Measurements from ENCODE around the gene APOL2. TPM values are rescaled to one million over a fixed set of nuclear protein-coding genes. Genes with fewer than 3 reads are reported as not detected.

Gene APOL2
- polyA plus RNA-seq (2013): 29.9 TPM

GRCh38 chr22:36239401-36240171 is at the start of gene APOL2:
TSS of gene APOL2 (minus strand) at chr22:36239527. CDS start at chr22:36233162, 6,365 bp downstream.
- 11% methylated on average over 10 of the region's 13 CpGs for WGBS (ENCODE audit: insufficient coverage)
- H3K27me3 ChIP-seq (replicated peaks in 2 of 5; ENCODE audit: control insufficient read depth in 4 of 5, insufficient read depth in 5 of 5, low read length in 4 of 5): no peaks in the 10 kb centered on the region
- peak within 1 kb of the TSS; percentile 67 to 93 for H3K27ac ChIP-seq (ENCODE audit: insufficient read depth in 1 of 2, low read depth in 1 of 2, low read length in 2 of 2, poor library complexity in 1 of 2, severe bottlenecking in 2 of 2)
- peaks cover 9 to 32% (median 22%) of the 10 kb centered on the region in 4 experiments for H3K4me1 ChIP-seq (ENCODE audit: control extremely low read depth in 1 of 4, control insufficient read depth in 4 of 4, insufficient read depth in 4 of 4, low read length in 3 of 4)
- H3K36me3 ChIP-seq (ENCODE audit: control insufficient read depth in 4 of 4, insufficient read depth in 4 of 4, low read length in 3 of 4): peaks cover 6 to 20% (median 11%) of the 10 kb centered on the region in 4 experiments
- peak within 1 kb of the TSS; percentile 79 to 99 (median 89) for H3K4me3 ChIP-seq (ENCODE audit: control insufficient read depth in 1 of 7, extremely low read depth in 1 of 7, insufficient read depth in 4 of 7, low read depth in 2 of 7, low read length in 6 of 7)
- POLR2A ChIA-PET: interaction anchor here (0.6 to 1.2 kb wide), 2 partner anchors 13 to 28 kb away, joined by 3 read pairs; partner anchors contain the start of gene APOL1
- DNase-seq: peak; percentile 88 to 96 (median 96)
- CTCF ChIA-PET: interaction anchor here (0.6 to 6.0 kb wide), 23 partner anchors 10 to 768 kb away, joined by 3 to 29 read pairs (median 6); partner anchors contain the start of gene APOL1
- peaks cover 0 to 3% (median 0%) of the 10 kb centered on the region in 5 experiments for H3K9me3 ChIP-seq (ENCODE audit: control extremely low read depth in 1 of 5, control insufficient read depth in 4 of 5, insufficient read depth in 2 of 5, low read depth in 1 of 5, low read length in 4 of 5)

- Histone ChIP-seq H3K9me3 (ENCODE audit: control extremely low read depth in 1 of 5, control insufficient read depth in 4 of 5, insufficient read depth in 2 of 5, low read depth in 1 of 5, low read length in 4 of 5) (peaks cover 0 to 2% (median 0%) of the 10 kb centered on the region in 5 experiments), H3K27ac (ENCODE audit: insufficient read depth in 1 of 2, low read depth in 1 of 2, low read length in 2 of 2, poor library complexity in 1 of 2, severe bottlenecking in 2 of 2) (no peak overlapping the region), H3K4me1 (ENCODE audit: control extremely low read depth in 1 of 4, control insufficient read depth in 4 of 4, insufficient read depth in 4 of 4, low read length in 3 of 4) (peaks cover 0 to 3% (median under 1%) of the 10 kb centered on the region in 4 experiments), H3K36me3 (ENCODE audit: control insufficient read depth in 4 of 4, insufficient read depth in 4 of 4, low read length in 3 of 4) (peaks cover 35 to 86% (median 74%) of the 10 kb centered on the region in 4 experiments), H3K27me3 (replicated peaks in 2 of 5; ENCODE audit: control insufficient read depth in 4 of 5, insufficient read depth in 5 of 5, low read length in 4 of 5) (no peaks in the 10 kb centered on the region), H3K4me3 (ENCODE audit: control insufficient read depth in 1 of 7, extremely low read depth in 1 of 7, insufficient read depth in 4 of 7, low read depth in 2 of 7, low read length in 6 of 7) (no peak overlapping the region)
- ChIA-PET POLR2A (interaction anchor here (1.1 kb wide), 1 partner anchor 9 kb away, joined by 5 read pairs; no protein-coding TSS in a partner anchor), CTCF (interaction anchor here (1.0 to 8.7 kb wide), 12 partner anchors 8 to 395 kb away, joined by 3 to 107 read pairs (median 3); no protein-coding TSS in a partner anchor)
- no peak for DNase-seq
- WGBS (ENCODE audit: insufficient coverage): 97% methylated on average over 32 of the region's 33 CpGs
These were observed 49.5 kb upstream of the APOL2 start for GRCh38 chr22:36288571-36289405.

- Histone ChIP-seq H3K36me3 (ENCODE audit: control insufficient read depth in 4 of 4, insufficient read depth in 4 of 4, low read length in 3 of 4) (peaks cover 29 to 85% (median 69%) of the 10 kb centered on the region in 4 experiments), H3K27ac (ENCODE audit: insufficient read depth in 1 of 2, low read depth in 1 of 2, low read length in 2 of 2, poor library complexity in 1 of 2, severe bottlenecking in 2 of 2) (no peak overlapping the region), H3K4me3 (ENCODE audit: control insufficient read depth in 1 of 7, extremely low read depth in 1 of 7, insufficient read depth in 4 of 7, low read depth in 2 of 7, low read length in 6 of 7) (no peak overlapping the region), H3K4me1 (ENCODE audit: control extremely low read depth in 1 of 4, control insufficient read depth in 4 of 4, insufficient read depth in 4 of 4, low read length in 3 of 4) (peaks cover 0 to 3% (median under 1%) of the 10 kb centered on the region in 4 experiments), H3K27me3 (replicated peaks in 2 of 5; ENCODE audit: control insufficient read depth in 4 of 5, insufficient read depth in 5 of 5, low read length in 4 of 5) (no peaks in the 10 kb centered on the region), H3K9me3 (ENCODE audit: control extremely low read depth in 1 of 5, control insufficient read depth in 4 of 5, insufficient read depth in 2 of 5, low read depth in 1 of 5, low read length in 4 of 5) (peaks cover 0 to 2% (median 0%) of the 10 kb centered on the region in 5 experiments)
- CTCF ChIA-PET: interaction anchor here (1.0 to 8.7 kb wide), 10 partner anchors 7 to 202 kb away, joined by 3 to 107 read pairs (median 4); no protein-coding TSS in a partner anchor
- 95% methylated on average over 16 of the region's 20 CpGs for WGBS (ENCODE audit: insufficient coverage)
- no peak for DNase-seq
- POLR2A ChIA-PET: interaction anchor here (1.1 kb wide), 1 partner anchor 8 kb away, joined by 5 read pairs; no protein-coding TSS in a partner anchor
These were observed 48.7 kb upstream of the APOL2 start for GRCh38 chr22:36287881-36288515.

- no peaks in the 10 kb centered on the region for H3K9me3 ChIP-seq (ENCODE audit: control extremely low read depth in 1 of 5, control insufficient read depth in 4 of 5, insufficient read depth in 2 of 5, low read depth in 1 of 5, low read length in 4 of 5)
- H3K36me3 ChIP-seq (ENCODE audit: control insufficient read depth in 4 of 4, insufficient read depth in 4 of 4, low read length in 3 of 4): peaks cover 27 to 86% (median 67%) of the 10 kb centered on the region in 4 experiments
- no peak overlapping the region for H3K27ac ChIP-seq (ENCODE audit: insufficient read depth in 1 of 2, low read depth in 1 of 2, low read length in 2 of 2, poor library complexity in 1 of 2, severe bottlenecking in 2 of 2)
- WGBS (ENCODE audit: insufficient coverage): 86% methylated on average over 27 of the region's 28 CpGs
- H3K4me3 ChIP-seq (ENCODE audit: control insufficient read depth in 1 of 7, extremely low read depth in 1 of 7, insufficient read depth in 4 of 7, low read depth in 2 of 7, low read length in 6 of 7): no peak overlapping the region
- POLR2A ChIA-PET: interaction anchor here (1.0 kb wide), 1 partner anchor 195 kb away, joined by 3 read pairs; the partner anchor contains the start of gene TXN2
- peak; percentile 50 to 79 (median 69) for DNase-seq
- H3K4me1 ChIP-seq (ENCODE audit: control extremely low read depth in 1 of 4, control insufficient read depth in 4 of 4, insufficient read depth in 4 of 4, low read length in 3 of 4): peaks cover 0 to 3% (median under 1%) of the 10 kb centered on the region in 4 experiments
- no peaks in the 10 kb centered on the region for H3K27me3 ChIP-seq (replicated peaks in 2 of 5; ENCODE audit: control insufficient read depth in 4 of 5, insufficient read depth in 5 of 5, low read length in 4 of 5)
- CTCF ChIA-PET: interaction anchor here (0.7 to 8.7 kb wide), 25 partner anchors 7 to 204 kb away, joined by 3 to 107 read pairs (median 4); partner anchors contain the start of gene APOL1
These were observed 47.0 kb upstream of the APOL2 start for GRCh38 chr22:36286096-36286957.

- POLR2A ChIA-PET: interaction anchor here (1.0 kb wide), 1 partner anchor 196 kb away, joined by 3 read pairs; the partner anchor contains the start of gene TXN2
- no peak for DNase-seq
- H3K36me3 ChIP-seq (ENCODE audit: control insufficient read depth in 4 of 4, insufficient read depth in 4 of 4, low read length in 3 of 4): peaks cover 27 to 91% (median 69%) of the 10 kb centered on the region in 4 experiments
These were observed 46.2 kb upstream of the APOL2 start for GRCh38 chr22:36285545-36285944.

More at GRCh38 chr22:36285545-36285944, 46.2 kb upstream of the APOL2 start:
- H3K4me1 ChIP-seq (ENCODE audit: control extremely low read depth in 1 of 4, control insufficient read depth in 4 of 4, insufficient read depth in 4 of 4, low read length in 3 of 4): peaks cover 0 to 3% (median under 1%) of the 10 kb centered on the region in 4 experiments
- H3K27ac ChIP-seq (ENCODE audit: insufficient read depth in 1 of 2, low read depth in 1 of 2, low read length in 2 of 2, poor library complexity in 1 of 2, severe bottlenecking in 2 of 2): no peak overlapping the region
- 98% methylated on average over 21 of the region's 21 CpGs for WGBS (ENCODE audit: insufficient coverage)
- CTCF ChIA-PET: interaction anchor here (0.7 to 8.7 kb wide), 17 partner anchors 8 to 201 kb away, joined by 3 to 107 read pairs (median 5); partner anchors contain the start of gene APOL1
- no peak overlapping the region for H3K4me3 ChIP-seq (ENCODE audit: control insufficient read depth in 1 of 7, extremely low read depth in 1 of 7, insufficient read depth in 4 of 7, low read depth in 2 of 7, low read length in 6 of 7)
- H3K27me3 ChIP-seq (replicated peaks in 2 of 5; ENCODE audit: control insufficient read depth in 4 of 5, insufficient read depth in 5 of 5, low read length in 4 of 5): no peaks in the 10 kb centered on the region
- no peaks in the 10 kb centered on the region for H3K9me3 ChIP-seq (ENCODE audit: control extremely low read depth in 1 of 5, control insufficient read depth in 4 of 5, insufficient read depth in 2 of 5, low read depth in 1 of 5, low read length in 4 of 5)

All from common myeloid progenitor, CD34-positive (primary cell).